Prostate gland (tissue), 2 donors: Measurements from ENCODE around the gene POLR1E. TPM values are rescaled to one million over a fixed set of nuclear protein-coding genes. Genes with fewer than 3 reads are reported as not detected.
A peak's percentile ranks its signal among the peaks of the same experiment; 100 is the strongest.
"Not testable (repeated sequence)": the region's sequence is repeated elsewhere in the genome, so short reads cannot be mapped to it uniquely, and the experiment has no call there.

Experiments used
- DNase-seq: peaks from one replicate; pipeline ENCODE4 v3.0.0-alpha.2; 2019; ENCODE audit warnings: low spot score
- H3K27ac ChIP-seq, 2 donors: fragments of 200-600 bp; sonication (generic); 2 replicates each; pipeline ENCODE4 v1.5.1; 2017 to 2019
- H3K27me3 ChIP-seq: fragments of 200-600 bp; sonication (generic); replicated peaks from 2 replicates; pipeline ENCODE4 v1.5.1; 2019; ENCODE audit not compliant: insufficient read depth
- H3K36me3 ChIP-seq, 2 donors: fragments of 200-600 bp; sonication (generic); 1 replicate in 1 of 2; 2 replicates in 1 of 2; pipeline versions ENCODE4 v1.5.1 to v1.8.1; 2017 to 2019
- H3K4me1 ChIP-seq: fragments of 200-600 bp; sonication (generic); replicated peaks from 2 replicates; pipeline ENCODE4 v1.5.1; 2019
- H3K4me3 ChIP-seq, 2 donors: fragments of 200-600 bp; sonication (generic); 2 replicates each; pipeline ENCODE4 v1.5.1; 2017 to 2019
- H3K9me3 ChIP-seq: fragments of 200-600 bp; sonication (generic); 2 replicates; pipeline ENCODE4 v1.5.1; 2017
- CTCF ChIP-seq, 4 experiments: fragments of 200-600 bp in 2 of 4; fragments of 450-650 bp in 2 of 4; sonication (generic) in 2 of 4; IDR thresholded peaks; 1 replicate in 3 of 4; 2 replicates in 1 of 4; pipeline ENCODE4 v1.5.1; 2016 to 2019; ENCODE audit warnings: antibody characterized with exemption in 4 of 4, mild to moderate bottlenecking in 2 of 4, moderate library complexity in 2 of 4
- POLR2A ChIP-seq: fragments of 450-650 bp; IDR thresholded peaks from one replicate; pipeline ENCODE4 v1.6.1; 2016; ENCODE audit warnings: antibody characterized with exemption, mild to moderate bottlenecking
- POLR2AphosphoS5 ChIP-seq: sonication (generic); formaldehyde crosslinking; IDR thresholded peaks from one replicate; pipeline ENCODE4 v1.6.1; 2017; ENCODE audit warnings: antibody characterized with exemption
- WGBS: methylation state at CpG from one replicate; pipeline ENCODE4 v1.1.5; 2018; 5-methylcytosine and 5-hydroxymethylcytosine counted together
- intact Hi-C: fragments of 100-400 bp; cut with DNase I; formaldehyde crosslinking; loops from one replicate; pipeline ENCODE4 v1.14.2; 2022
- total RNA-seq, 2 donors: library from RNA; depleted of rRNA; stranded (reverse); fragments of >200 nt; gene quantifications; one replicate each; pipeline ENCODE4 v1.1.0, GENCODE V29; 2016

POLR1E gene
- total RNA-seq, 2 donors from 2014 or later: 20.7 to 21.0 TPM

DNA sequence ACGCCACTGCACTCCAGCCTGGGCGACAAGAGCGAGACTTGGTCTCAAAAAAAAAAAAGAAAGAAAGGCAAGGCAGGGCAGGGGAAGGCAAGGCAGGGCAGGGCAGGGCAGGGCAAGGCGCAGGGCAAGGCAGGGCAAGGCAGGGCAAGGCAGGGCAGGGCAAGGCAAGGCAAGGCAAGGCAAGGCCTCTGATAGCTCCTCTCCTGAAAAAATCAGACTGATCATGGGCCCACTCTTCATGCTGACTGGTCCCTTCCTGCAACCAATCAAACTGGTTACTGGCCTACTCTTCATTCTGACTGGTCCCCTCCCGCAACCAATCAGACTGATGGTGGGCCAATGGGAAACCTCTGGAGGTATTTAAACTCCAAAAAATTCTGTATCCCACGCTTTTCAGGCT is 17.1 kb upstream of the POLR1E start:
- Histone ChIP-seq H3K9me3 (no peaks in the 10 kb centered on the region), H3K27me3 (no peaks in the 10 kb centered on the region), H3K4me1 (no peaks in the 10 kb centered on the region), H3K4me3 (no peak overlapping the region), H3K36me3 (no peaks in the 10 kb centered on the region), H3K27ac (no peak overlapping the region)
- no peak for DNase-seq
- TF ChIP-seq POLR2A (no peak), CTCF (IDR thresholded peaks at IDR 0.05) (no peak), POLR2AphosphoS5 (no peak)
- intact Hi-C loops: loop anchor here (10.0 kb wide), 2 partner anchors 54 to 344 kb away; partner anchors contain the start of gene ZCCHC7
- WGBS: 93% methylated on average over 6 of the region's 6 CpGs

GRCh38 chr9:37471942-37472684 is 13.6 kb upstream of the POLR1E start:
- TF ChIP-seq CTCF (IDR thresholded peaks at IDR 0.05): no peak
- TF ChIP-seq POLR2A: no peak
- peak; percentile 70 for TF ChIP-seq POLR2AphosphoS5
- peak; percentile 35 for DNase-seq
- Histone ChIP-seq H3K27me3 (no peaks in the 10 kb centered on the region), H3K4me1 (no peaks in the 10 kb centered on the region), H3K9me3 (no peaks in the 10 kb centered on the region), H3K36me3 (no peaks in the 10 kb centered on the region), H3K27ac (peak overlapping the region; percentile 69 to 74), H3K4me3 (peak overlapping the region; percentile 13 to 22)
- 16% methylated on average over 7 of the region's 7 CpGs for WGBS
- intact Hi-C loops: no loop called here

DNA sequence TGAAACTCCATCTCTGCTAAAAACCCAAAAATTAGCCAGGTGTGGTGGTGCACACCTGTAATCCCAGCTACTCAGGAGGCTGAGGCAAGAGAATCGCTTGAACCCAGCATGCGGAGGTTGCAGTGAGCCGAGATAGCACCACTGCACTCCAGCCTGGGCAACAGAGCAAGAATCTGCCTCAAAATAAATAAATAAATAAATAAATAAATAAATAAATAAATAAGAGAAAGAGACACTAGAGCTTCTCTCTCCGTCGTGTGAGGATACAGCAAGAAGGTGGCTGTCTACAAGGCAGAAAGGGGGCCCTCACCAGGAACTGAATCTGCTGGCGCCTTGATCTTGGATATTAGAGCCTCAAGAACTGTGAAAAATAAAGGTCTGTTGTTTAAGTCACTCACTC is 11.8 kb upstream of the POLR1E start:
- H3K9me3 ChIP-seq, intact Hi-C loops, H3K4me1 ChIP-seq, DNase-seq, H3K36me3 ChIP-seq, H3K27ac ChIP-seq, H3K27me3 ChIP-seq, H3K4me3 ChIP-seq: not testable (repeated sequence)
- WGBS: 64% methylated on average over 6 of the region's 6 CpGs

- Histone ChIP-seq H3K9me3 (no peaks in the 10 kb centered on the region), H3K36me3 (no peaks in the 10 kb centered on the region), H3K4me1 (no peaks in the 10 kb centered on the region), H3K27me3 (no peaks in the 10 kb centered on the region), H3K4me3 (no peak overlapping the region), H3K27ac (no peak overlapping the region)
- no peak for TF ChIP-seq CTCF (IDR thresholded peaks at IDR 0.05)
- no peak for TF ChIP-seq POLR2AphosphoS5
- no peak for TF ChIP-seq POLR2A
- 97% methylated on average over 3 of the region's 3 CpGs for WGBS
- intact Hi-C loops: no loop called here
- DNase-seq: no peak
Measured at GRCh38 chr9:37474438-37474837, 11.3 kb upstream of the POLR1E start.

DNA sequence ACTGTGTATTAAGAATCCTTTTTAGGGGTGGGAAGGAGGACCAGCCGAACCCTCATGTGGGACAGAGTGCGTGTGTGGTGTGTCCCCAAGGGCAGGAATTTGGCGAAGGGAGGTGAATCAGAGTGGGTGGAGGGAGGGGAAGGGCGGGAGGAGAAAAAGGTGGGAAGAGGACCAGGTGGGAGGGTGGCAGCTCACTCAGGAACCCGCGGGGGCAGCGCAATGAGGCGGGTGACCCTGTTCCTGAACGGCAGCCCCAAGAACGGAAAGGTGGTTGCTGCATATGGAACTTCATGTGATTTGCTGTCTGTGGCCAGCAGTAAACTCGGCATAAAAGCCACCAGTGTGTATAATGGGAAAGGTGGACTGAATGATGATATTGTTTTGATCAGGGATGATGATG is 8.8 kb upstream of the POLR1E start:
- Histone ChIP-seq H3K27me3 (no peaks in the 10 kb centered on the region), H3K27ac (no peak overlapping the region), H3K4me1 (no peaks in the 10 kb centered on the region), H3K36me3 (no peaks in the 10 kb centered on the region), H3K4me3 (no peak overlapping the region), H3K9me3 (no peaks in the 10 kb centered on the region)
- no peak for DNase-seq
- intact Hi-C loops: no loop called here
- TF ChIP-seq CTCF (IDR thresholded peaks at IDR 0.05) (no peak), POLR2A (no peak), POLR2AphosphoS5 (no peak)
- WGBS: 71% methylated on average over 11 of the region's 11 CpGs

DNA sequence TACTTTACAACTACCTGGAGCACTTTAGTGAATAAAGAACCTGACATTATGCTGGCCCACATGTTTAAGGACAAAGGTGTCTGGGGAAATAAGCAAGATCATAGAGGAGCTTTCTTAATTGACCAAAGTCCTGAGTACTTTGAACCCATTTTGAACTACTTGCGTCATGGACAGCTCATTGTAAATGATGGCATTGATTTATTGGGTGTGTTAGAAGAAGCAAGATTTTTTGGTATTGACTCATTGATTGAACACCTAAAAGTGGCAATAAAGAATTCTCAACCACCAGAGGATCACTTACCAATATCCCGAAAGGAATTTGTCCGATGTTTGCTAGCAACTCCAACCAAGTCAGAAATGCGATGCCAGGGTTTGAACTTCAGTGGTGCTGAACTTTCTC is 8.3 kb upstream of the POLR1E start:
- DNase-seq, H3K27ac ChIP-seq, H3K36me3 ChIP-seq, H3K4me1 ChIP-seq, intact Hi-C loops, H3K4me3 ChIP-seq, H3K27me3 ChIP-seq, H3K9me3 ChIP-seq: not testable (repeated sequence)
- WGBS: 83% methylated on average over 4 of the region's 4 CpGs

DNA sequence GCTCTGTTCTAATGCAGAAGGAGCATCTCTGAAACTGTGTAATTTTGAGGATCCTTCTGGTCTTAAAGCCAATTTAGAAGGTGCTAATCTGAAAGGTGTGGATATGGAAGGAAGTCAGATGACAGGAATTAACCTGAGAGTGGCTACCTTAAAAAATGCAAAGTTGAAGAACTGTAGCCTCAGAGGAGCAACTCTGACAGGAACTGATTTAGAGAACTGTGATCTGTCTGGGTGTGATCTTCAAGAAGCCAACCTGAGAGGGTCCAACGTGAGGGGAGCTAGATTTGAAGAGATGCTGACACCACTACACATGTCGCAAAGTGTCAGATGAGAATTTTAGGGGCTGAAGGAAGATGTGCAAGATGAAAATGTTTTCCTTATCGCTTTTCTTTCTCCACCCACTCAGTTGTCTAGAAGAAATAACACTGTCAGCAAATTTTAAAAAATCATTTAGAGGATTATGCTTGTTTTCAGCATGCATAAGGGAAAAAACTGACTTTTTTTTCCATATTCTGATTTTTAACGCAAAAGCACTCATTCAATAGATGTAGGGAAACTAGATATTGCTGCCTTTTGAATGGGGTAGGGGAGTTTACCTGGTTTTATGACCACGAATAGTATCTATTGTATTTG is 7.6 kb upstream of the POLR1E start:
- H3K36me3 ChIP-seq, H3K4me3 ChIP-seq, H3K27ac ChIP-seq, H3K9me3 ChIP-seq, H3K27me3 ChIP-seq, intact Hi-C loops, DNase-seq, H3K4me1 ChIP-seq: not testable (repeated sequence)
- WGBS: 64% methylated on average over 5 of the region's 5 CpGs
